ENCODE results near the gene PLA2R1.
"Not testable (repeated sequence)": the region's sequence is repeated elsewhere in the genome, so short reads cannot be mapped to it uniquely, and the experiment has no call there.

Gene PLA2R1

DNA sequence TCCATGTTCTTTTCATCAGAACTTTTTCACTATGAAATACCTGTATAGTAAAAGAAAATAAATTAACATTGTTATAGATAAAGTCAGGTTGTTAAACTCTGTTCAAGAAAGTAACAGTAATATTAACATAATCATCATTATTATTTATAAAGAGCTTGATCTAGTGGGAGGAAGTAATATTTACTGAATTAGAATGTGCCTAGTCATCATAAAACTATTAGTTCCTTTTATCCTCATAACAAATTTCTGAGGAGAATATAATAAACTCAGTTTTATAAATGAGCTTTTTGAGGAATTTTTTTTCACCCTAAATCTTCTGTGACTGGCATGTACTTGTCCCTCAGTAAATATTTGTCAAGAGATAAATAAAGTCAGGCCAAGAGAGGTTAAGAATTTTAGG is 78.4 kb downstream of the PLA2R1 start:
- TF ChIP-seq, protein P1, sequence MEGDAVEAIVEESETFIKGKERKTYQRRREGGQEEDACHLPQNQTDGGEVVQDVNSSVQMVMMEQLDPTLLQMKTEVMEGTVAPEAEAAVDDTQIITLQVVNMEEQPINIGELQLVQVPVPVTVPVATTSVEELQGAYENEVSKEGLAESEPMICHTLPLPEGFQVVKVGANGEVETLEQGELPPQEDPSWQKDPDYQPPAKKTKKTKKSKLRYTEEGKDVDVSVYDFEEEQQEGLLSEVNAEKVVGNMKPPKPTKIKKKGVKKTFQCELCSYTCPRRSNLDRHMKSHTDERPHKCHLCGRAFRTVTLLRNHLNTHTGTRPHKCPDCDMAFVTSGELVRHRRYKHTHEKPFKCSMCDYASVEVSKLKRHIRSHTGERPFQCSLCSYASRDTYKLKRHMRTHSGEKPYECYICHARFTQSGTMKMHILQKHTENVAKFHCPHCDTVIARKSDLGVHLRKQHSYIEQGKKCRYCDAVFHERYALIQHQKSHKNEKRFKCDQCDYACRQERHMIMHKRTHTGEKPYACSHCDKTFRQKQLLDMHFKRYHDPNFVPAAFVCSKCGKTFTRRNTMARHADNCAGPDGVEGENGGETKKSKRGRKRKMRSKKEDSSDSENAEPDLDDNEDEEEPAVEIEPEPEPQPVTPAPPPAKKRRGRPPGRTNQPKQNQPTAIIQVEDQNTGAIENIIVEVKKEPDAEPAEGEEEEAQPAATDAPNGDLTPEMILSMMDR (IDR thresholded peaks at IDR 0.05; ENCODE audit: borderline replicate concordance, control extremely low read depth, extremely low read depth, insufficient read depth, missing control alignments) = no peak
- no peak for DNase-seq (ENCODE audit: low spot score)
- in situ Hi-C loops (cut with MboI; ENCODE audit: low sequenced_read_pairs, unreplicated experiment) = loop anchor here (25.0 kb wide), 1 partner anchor 1072 kb away; no protein-coding TSS in a partner anchor

DNA sequence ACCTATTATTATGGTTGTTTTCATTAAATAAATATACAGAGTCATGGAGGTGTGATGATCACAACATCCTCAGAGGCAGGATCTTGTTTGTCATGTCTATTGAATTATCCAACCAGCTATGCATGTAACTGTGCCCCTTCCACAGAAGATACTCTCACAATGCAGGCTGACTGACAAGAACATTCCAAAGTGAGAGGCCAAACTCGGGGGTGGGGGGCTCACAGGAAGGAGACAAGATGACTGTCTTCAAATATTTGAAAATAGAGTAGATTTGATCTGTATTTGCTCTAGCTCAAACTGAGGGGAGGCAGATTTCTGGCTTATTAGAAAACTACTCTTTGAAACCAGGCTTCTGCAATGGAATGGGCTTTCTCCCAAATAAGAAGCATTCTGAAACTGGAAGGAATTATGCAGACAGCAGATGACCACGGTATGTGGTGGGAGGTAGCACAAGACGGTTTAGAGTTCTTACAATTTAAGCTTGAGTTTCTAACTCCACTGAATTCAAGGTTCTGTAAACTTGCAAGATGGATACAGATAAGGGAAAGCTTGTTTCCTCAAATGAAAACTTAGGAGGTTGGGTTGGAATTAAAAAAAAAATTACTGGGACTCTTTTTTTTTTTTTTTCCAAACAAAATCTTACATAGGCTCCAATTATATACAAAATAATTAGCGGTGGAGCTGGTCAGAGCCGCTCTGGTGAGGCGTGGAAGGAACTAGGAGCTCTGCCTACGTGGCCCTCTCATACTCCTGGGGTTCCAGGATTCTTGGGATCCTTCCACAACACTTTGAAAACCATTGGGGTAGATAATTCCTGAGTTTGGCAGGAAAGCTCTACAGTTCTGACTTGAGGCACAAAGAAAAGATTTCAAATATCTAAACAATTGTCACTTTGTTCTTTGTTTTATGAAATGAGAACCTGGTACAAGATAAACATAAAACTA is 79.3 kb downstream of the PLA2R1 start:
- TF ChIP-seq, protein P1 (IDR thresholded peaks at IDR 0.05; ENCODE audit: borderline replicate concordance, control extremely low read depth, extremely low read depth, insufficient read depth, missing control alignments) = no peak
- in situ Hi-C loops (cut with MboI; ENCODE audit: low sequenced_read_pairs, unreplicated experiment) = loop anchor here (25.0 kb wide), 1 partner anchor 1071 kb away; no protein-coding TSS in a partner anchor
- DNase-seq (ENCODE audit: low spot score) = no peak

DNA sequence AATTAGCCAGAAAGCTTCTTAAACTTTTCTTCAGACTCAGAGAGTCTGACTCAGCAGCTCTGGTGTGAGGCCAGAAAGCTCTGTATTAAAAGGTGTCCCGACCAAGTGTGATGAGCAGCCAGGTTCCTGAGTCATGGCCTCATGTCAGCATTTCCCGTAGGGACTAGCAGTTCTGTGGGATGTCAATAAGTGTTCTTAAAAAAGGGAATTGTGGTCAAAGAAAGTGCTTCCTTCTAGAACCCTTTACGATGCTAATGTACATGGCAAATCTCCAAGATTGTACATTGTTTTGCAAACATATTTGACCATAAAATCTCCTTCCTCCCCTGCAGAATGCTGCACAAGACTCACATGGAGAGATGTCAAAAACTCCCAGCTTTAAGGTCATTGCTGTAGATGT is 80.1 kb downstream of the PLA2R1 start:
- in situ Hi-C loops (cut with MboI; ENCODE audit: low sequenced_read_pairs, unreplicated experiment) = loop anchor here (25.0 kb wide), 1 partner anchor 1070 kb away; no protein-coding TSS in a partner anchor
- DNase-seq (ENCODE audit: low spot score) = no peak

DNA sequence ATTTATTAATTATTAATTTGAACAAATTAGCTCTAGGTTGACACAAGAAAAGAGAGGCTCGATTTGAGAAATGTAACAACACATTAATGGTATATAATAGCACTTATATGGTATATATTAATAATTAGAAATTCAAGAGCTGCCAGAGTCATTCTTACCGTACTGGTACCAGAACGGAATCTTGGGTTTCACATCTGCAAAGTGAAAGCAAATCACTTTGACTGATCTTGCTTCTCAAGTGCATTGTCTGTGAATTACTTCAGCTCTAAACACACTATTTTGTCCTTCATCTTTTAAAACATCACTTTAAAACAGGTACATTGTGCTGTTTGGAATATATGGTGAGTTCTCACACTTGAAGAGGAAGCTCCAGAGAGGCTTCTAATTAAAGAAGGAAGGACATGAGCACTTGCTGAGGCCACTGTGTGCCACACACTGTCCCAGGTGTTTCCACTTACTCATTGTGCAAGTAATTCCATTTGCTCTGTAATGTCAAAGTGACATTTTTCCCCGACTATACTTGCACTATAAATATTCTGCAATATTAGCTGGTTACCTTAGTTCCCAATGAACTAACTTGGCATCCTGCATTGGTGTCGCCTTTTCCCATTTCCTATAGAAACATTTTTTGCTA is 85.8 kb downstream of the PLA2R1 start:
- TF ChIP-seq, protein P1 (IDR thresholded peaks at IDR 0.05; ENCODE audit: borderline replicate concordance, control extremely low read depth, extremely low read depth, insufficient read depth, missing control alignments) = no peak
- DNase-seq (ENCODE audit: low spot score) = no peak
- in situ Hi-C loops (cut with MboI; ENCODE audit: low sequenced_read_pairs, unreplicated experiment) = loop anchor here (25.0 kb wide), 1 partner anchor 1064 kb away; no protein-coding TSS in a partner anchor

More for the DNA sequence above, 80.1 kb downstream of the PLA2R1 start:
- TF ChIP-seq, protein P1 (IDR thresholded peaks at IDR 0.05; ENCODE audit: borderline replicate concordance, control extremely low read depth, extremely low read depth, insufficient read depth, missing control alignments) = no peak

DNA sequence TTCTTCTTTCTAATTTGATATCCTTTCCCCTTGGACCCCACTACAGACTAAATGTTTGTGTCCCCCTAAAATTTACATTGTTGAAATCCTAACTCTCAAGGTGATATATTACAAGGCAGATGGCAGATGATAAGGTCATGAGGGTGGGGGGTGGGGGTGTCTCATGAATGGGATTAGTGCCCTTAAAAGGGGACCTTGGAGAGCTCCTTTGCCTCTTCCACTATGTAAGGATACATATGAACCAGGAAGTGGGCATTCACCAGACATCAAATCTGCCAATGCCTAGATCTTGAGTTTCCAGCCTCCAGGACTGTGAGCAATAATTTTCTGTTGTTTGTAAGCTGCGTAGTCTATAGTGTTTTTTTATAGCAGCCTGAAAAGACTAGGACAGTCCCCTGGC is 89.1 kb downstream of the PLA2R1 start:
- TF ChIP-seq, protein P1 (IDR thresholded peaks at IDR 0.05; ENCODE audit: borderline replicate concordance, control extremely low read depth, extremely low read depth, insufficient read depth, missing control alignments) = no peak
- in situ Hi-C loops (cut with MboI; ENCODE audit: low sequenced_read_pairs, unreplicated experiment) = no loop called here
- DNase-seq (ENCODE audit: low spot score) = no peak

DNA sequence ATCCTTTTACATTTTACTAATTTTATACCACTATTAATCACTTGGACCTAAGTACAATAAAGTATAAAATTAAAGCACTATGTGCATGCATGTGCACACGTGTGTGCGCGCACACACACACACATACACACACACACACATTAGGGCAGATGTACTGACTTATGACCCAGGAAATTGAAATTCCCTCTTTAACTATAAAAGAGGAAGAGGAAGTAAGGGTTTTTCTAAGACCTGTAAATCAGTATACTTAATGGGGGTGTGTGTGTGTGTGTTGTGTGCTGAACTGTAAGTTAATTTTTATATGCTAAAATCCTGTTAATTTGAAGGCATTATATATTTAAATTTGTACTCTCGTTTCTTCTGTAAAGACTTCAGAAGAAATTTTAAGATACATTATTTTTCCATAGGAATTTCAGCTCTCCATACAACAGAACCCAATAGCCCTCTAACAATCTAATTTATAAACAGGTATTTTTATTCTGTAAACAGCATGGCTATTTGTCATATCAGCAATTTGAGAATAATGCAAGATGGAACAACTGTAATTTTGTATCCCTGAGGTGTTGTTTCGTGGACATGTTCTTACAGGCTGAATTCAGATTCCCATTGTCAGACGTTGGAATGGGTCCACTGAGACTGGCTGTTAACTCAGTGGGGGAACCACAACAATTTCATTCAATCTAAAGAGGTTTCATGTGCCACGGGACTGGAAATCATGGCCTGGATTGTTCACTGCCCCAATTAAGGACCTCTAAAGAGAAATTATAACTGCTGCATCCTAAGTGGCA is 90.9 kb downstream of the PLA2R1 start:
- DNase-seq (ENCODE audit: low spot score) = no peak
- TF ChIP-seq, protein P1 (IDR thresholded peaks at IDR 0.05; ENCODE audit: borderline replicate concordance, control extremely low read depth, extremely low read depth, insufficient read depth, missing control alignments) = no peak
- in situ Hi-C loops (cut with MboI; ENCODE audit: low sequenced_read_pairs, unreplicated experiment) = no loop called here

DNA sequence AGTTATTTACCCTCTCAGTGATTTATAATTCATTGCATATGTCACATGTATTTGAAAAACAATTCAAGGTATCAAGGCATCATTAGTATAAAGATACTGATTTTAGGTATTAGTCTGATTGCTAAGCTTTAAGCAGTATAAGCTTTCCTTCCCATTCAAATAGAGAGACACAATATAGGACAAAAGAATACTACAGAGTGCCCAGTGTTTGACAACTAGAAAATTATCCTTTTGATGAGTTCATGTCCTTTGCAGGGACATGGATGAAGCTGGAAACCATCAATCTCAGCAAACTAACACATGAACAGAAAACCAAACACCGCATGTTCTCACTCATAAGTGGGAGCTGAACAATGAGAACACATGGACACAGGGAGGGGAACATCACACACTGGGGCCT is 91.9 kb downstream of the PLA2R1 start:
- in situ Hi-C loops (cut with MboI; ENCODE audit: low sequenced_read_pairs, unreplicated experiment) = not testable (repeated sequence)

More for the DNA sequence above, 91.9 kb downstream of the PLA2R1 start:
- not testable (repeated sequence) for DNase-seq (ENCODE audit: low spot score)
